Measurements from ENCODE around the gene ATP9B. TPM values are rescaled to one million over a fixed set of nuclear protein-coding genes. Genes with fewer than 3 reads are reported as not detected.

Gene ATP9B
- total RNA-seq, 1 experiment from 2014 or later, result 20.9 TPM

GRCh38 chr18:79424880-79425568 is 355.8 kb downstream of the ATP9B start:
- Histone ChIP-seq H3K79me1 (ENCODE audit: insufficient read depth, low read depth, low read length, poor library complexity, severe bottlenecking) (no peaks in the 10 kb centered on the region), H2AFZ (ENCODE audit: low read length) (no peak overlapping the region), H3K27me3 (ENCODE audit: insufficient read depth, low read length) (no peaks in the 10 kb centered on the region), H3K27ac (ENCODE audit: insufficient read length, low read depth, low read length) (no peak overlapping the region), H3K56ac (ENCODE audit: insufficient read length, low read depth, low read length) (no peak overlapping the region), H2BK12ac (ENCODE audit: insufficient read length, low read depth, low read length) (no peak overlapping the region), H3K9me3 (ENCODE audit: control insufficient read depth, low read depth, low read length) (no peaks in the 10 kb centered on the region), H3T11ph (ENCODE audit: low read length) (no peak overlapping the region), H4K5ac (ENCODE audit: insufficient read length, low read depth, low read length) (no peak overlapping the region), H3K9ac (ENCODE audit: extremely low read depth, insufficient read length, low read length) (no peak overlapping the region), H2BK5ac (ENCODE audit: insufficient read length, low read length) (no peak overlapping the region), H4K8ac (replicated peaks; ENCODE audit: insufficient read length, low read depth, low read length) (no peak overlapping the region), H3K4ac (ENCODE audit: low read depth, low read length) (no peak overlapping the region), H3K79me2 (ENCODE audit: insufficient read depth, low read length) (no peaks in the 10 kb centered on the region), H3K4me1 (ENCODE audit: insufficient read depth, low read length) (no peaks in the 10 kb centered on the region), H3K18ac (ENCODE audit: insufficient read length, low read depth, low read length) (no peak overlapping the region), H3K23me2 (ENCODE audit: insufficient read length, low read depth, low read length, poor library complexity, severe bottlenecking) (no peaks in the 10 kb centered on the region), H2BK20ac (ENCODE audit: low read depth, low read length, poor library complexity, severe bottlenecking) (no peak overlapping the region), H3K4me2 (ENCODE audit: insufficient read depth, insufficient read length, low read length) (no peak overlapping the region), H4K20me1 (ENCODE audit: control insufficient read depth, insufficient read depth, insufficient read length) (no peaks in the 10 kb centered on the region), H2BK15ac (ENCODE audit: low read depth, low read length) (no peak overlapping the region), H4K91ac (ENCODE audit: insufficient read length, low read depth, low read length) (no peak overlapping the region), H2BK120ac (ENCODE audit: low read depth, low read length, poor library complexity, severe bottlenecking) (no peak overlapping the region), H3K23ac (ENCODE audit: insufficient read length, low read depth, low read length) (no peak overlapping the region), H3K14ac (ENCODE audit: insufficient read depth, low read length) (0 out of 2 replicates have a peak overlapping the region, but pooled peaks have one; percentile 49), H2AK5ac (ENCODE audit: insufficient read length, low read length) (no peak overlapping the region)
- no peak for TF ChIP-seq CTCF (conservative IDR thresholded peaks at IDR 0.05)
- no peak for DNase-seq
- no peaks in the 10 kb centered on the region; the same call in 1 of the 2 replicates for H3K27me3 Mint-ChIP-seq (ENCODE audit: low read depth)
- H3K4me3 Mint-ChIP-seq, result no peak overlapping the region; a peak in 1 of 5 replicates
- H3K4me1 Mint-ChIP-seq, result peaks cover 4 to 18% of the 10 kb centered on the region in 2 experiments
- H3K9me3 Mint-ChIP-seq, result no peaks in the 10 kb centered on the region; a peak in 2 of 5 replicates
- peak overlapping the region in 2 of 3 experiments; percentile 59 to 64; a peak in 2 of 7 replicates for H3K27ac Mint-ChIP-seq
- peaks cover 3 to 7% (median 6%) of the 10 kb centered on the region in 3 experiments; a peak in 5 of 7 replicates for H3K36me3 Mint-ChIP-seq (ENCODE audit: insufficient read depth in 1 of 3, low read depth in 3 of 3)
- WGBS (ENCODE audit: extremely low coverage, insufficient read length, low lambda C conversion rate), result no CpG with 5 or more reads among the region's 19 CpGs
